Activated CD8-positive, alpha-beta memory T cell treated with anti-CD3 and anti-CD28 coated beads for 4 hours (primary cell): ENCODE measurements around the gene SLC9A3.
"Not testable (repeated sequence)": the region's sequence is repeated elsewhere in the genome, so short reads cannot be mapped to it uniquely, and the experiment has no call there.

Source experiments
- DNase-seq, 2 donors: peaks; one replicate each; pipeline ENCODE4 v3.0.0-alpha.2; 2020; ENCODE audit warnings: low read depth in 2 of 2

The SLC9A3 gene

GRCh38 chr5:490116-491106 is 33.8 kb downstream of the SLC9A3 start:
- no peak for DNase-seq

- no peak for DNase-seq
Measured at GRCh38 chr5:489689-490080, 34.6 kb downstream of the SLC9A3 start.

DNA sequence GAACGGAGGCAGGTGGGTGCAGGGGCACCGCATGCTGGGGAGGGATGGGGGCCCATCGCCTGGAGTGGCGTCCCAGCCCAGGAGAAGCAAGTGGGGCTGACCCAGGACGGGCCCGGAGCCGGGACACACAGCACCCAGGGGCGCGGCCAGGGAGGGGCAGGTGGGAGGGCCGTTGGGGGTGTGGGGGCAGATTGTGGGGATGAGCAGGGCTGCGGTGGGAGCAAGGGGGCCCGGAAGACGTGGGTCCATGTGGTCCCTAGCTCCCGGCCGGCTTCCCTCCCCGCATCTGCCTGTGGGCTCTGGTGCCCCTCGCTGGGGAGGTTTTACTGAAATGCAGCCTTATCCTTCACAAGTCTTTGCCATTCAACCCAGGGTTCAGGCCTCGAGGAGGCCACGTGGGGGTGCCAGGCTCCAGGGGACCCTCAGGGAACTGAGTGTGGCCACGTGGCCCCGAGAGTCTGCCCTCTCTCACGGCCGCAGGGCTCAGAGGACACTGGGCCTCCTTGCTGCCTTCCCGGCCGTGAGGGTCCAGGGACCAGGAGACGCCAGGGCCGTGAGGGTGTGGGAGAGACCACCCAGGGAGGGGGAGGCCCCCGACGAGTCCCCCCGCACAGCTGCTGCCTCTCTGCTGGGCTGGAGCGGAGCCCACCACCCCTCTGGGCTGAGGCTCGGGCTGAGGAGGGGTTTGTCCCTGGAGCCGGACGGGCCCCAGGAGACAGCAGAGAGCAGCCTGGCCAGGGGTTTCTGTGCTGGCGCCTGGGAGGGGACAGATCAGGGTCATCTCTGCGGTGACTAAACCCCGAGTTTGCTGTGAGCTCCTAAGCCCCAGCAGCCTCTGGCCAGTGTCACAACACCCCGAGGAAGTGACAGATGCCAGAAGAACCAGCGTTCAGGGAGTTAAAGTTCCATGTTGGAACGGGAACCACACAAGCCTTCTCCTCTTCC is 35.2 kb downstream of the SLC9A3 start:
- DNase-seq, result no peak

DNA sequence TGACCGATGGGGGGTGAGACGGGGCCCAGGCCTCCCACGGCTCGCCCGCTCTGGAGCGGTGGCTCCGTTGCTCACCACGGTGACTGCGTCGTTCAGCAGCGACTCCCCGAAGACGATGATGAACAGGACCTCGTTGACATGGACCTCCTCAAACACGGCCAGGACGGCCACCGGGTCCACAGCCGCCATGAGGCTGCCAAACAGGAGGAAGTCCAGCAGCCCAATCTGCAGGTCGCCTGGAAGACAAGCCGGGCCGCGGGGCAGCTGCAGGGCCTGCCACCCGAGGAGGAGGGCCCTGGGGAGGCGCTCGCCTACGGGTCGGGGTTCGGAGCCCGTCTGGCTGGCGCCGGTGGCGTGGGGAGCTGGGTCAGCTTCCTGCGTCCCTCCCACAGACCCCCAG is 36.0 kb downstream of the SLC9A3 start:
- DNase-seq, result no peak

- DNase-seq, result not testable (repeated sequence)
Measured at GRCh38 chr5:486597-486996, 37.7 kb downstream of the SLC9A3 start.

DNA sequence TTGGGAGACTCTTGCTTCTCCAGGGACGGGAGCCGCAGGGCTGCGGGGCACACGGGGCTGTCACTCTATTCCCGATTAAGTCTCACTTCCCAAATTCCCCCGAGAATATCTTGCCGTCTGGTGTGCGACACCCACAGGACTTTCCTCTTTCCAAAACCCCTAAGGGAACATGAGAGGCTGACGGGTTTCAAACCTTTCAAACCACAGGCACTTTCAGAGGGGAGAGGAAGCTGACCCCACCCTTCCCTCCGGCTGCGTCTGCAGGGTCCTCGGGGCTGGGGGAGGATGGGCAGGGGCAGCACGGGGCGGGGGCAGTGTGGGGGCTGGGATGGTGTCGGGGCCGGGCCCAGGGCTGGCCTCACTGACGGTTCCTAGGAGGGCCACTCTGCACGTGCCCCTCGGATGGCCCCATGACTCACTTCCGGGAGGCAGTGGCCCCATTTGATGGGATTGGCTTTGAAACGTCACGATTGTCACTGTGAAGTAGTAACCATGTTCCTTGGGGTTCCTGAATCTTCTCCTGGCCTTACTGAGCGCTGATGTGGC is 38.2 kb downstream of the SLC9A3 start:
- DNase-seq, result no peak

DNA sequence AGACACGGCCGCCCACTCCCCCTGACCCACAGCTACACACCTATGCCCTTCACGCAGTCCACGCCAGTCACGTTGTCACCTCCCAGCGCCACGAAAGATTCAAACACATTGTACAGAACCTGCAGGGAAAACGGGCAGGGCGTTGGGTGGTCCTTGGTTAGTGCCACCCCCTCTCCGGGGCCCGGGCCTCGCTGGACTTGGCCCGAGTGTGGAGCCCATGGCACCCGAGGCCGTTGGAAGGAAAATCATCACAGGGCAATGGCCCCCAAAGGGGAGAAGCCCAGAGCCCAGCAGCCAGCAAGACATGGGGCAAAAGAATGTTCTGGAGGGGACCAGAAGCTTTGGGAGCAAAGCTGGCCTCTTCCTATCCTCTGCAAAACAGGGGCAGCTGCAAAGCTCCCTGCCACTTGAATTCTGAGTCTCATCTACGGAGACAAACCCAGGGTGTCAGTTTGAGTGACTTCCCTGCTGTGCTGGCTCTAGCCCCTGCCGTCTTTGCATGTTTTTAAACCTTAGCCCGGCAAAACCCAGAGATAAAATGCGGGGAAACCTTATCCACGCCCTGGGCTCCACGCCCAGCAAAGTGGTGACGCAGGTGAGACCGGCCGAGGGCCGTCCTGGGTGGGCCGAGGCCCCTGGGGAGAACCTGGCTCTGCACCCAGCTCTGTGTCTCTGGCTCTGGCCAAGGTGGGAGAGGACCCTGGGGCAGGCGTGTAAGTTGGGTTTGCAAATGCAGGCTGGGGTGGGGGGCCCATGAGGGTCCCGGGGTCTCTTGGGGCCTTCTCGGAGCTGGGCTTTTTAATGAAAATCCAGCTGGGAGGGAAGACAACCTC is 38.9 kb downstream of the SLC9A3 start:
- no peak for DNase-seq

- no peak for DNase-seq
Measured at GRCh38 chr5:484556-484955, 39.7 kb downstream of the SLC9A3 start.

GRCh38 chr5:483434-484140 is 40.7 kb downstream of the SLC9A3 start:
- no peak for DNase-seq

DNA sequence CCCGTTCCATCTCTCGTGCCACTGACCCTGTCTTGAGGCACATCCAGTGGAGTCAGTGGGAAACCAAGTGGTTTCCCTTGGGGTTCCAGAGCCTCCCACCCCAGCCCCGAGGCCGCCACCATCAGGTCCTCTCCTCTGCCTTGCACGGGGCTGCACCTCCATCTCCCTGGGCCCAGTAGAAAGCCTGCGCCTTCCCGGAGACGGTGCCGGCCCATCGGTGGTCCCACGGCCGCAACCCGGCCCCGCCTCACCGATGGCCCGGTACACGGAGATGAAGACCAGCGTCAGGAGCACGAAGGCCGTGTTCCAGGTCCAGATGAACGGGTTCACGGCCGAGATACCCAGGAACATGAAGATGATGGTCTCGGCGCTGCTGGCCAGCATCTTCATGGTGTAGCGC is 41.2 kb downstream of the SLC9A3 start:
- no peak for DNase-seq

DNA sequence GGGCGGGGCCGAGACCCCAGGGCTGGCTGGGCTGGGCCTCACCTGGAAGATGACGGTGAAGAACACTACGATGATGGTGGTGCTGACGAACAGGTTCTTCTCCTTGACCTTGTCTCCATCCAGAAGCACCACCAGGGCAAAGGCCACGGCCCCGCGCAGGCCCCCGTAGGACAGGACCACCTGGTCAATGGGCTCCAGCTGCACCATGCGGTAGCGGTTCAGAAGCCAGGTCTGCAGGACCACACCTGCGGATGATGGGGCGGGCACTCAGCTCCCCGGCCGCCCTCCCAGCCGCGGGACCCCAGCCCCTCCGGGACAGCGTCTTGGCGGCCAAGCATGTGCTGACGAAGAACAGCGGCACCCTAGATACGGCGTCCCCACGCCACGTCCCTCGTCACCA is 41.7 kb downstream of the SLC9A3 start:
- no peak for DNase-seq

DNA sequence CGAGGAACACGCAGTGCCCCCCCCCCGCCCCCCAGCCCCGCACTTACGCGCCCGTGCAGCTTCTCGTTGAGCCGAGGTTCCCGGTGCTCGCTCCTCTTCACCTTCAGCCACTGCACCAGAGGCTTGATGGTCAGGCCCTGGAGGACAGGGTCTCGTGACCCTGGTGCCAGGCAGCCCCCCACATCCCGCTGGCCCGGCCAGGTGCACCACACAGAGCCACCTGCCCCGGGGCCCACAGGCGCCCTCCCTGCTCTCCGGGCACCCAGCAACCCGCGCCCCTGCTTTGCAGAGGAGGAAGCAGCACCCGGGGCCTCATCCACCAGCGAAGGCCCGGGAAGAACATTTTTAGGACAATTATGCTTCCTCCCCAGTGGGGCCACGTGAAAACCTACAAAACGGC is 42.2 kb downstream of the SLC9A3 start:
- no peak for DNase-seq

DNA sequence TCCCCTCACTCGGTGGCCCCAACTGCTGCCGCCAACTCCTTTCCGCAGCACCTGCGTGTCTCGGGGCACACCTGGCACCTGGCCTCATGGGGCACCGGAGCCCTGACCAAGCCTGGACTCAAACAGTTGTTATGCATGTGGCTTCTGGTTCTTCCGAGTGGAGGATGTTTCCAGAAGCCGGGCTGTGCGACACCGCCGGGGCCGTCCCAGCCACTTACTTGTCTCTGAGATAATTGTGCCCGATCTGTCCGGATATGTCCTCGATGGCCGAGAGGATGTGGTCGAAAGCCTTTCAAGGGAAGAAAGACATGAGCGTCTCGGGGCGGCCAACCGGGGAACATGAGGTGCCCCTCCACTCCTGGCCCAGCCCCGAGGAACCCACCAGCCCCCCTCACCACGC is 42.9 kb downstream of the SLC9A3 start:
- no peak for DNase-seq

GRCh38 chr5:479566-480319 is 44.5 kb downstream of the SLC9A3 start:
- no peak for DNase-seq

DNA sequence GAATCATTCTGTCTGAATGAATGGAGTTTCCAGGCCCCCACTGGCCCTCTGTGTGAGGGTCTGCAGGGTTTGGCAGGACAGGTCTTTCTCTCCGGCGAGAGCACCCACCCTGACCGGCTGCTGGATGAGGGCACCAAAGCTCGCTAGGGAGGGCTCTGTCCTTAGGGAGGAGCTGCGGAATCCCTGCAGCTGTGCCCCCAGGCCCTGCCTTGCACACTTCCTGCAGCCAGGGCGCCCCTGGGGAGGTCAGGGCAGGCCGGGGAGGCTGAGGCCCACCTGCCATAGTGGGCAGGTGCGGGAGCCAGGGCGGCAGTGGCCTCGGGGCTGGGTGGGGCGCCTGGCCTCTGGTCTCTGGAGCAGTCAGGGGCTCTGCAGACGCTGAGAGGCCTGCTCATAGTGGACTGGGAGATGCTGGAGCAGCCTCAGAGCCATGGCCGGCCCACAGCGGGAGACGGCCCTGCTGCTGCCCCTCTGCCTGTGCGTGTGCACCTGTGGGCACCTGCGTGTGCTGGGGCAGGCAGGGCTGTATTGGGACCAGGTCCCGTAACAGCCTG is 45.2 kb downstream of the SLC9A3 start:
- DNase-seq, result no peak

DNA sequence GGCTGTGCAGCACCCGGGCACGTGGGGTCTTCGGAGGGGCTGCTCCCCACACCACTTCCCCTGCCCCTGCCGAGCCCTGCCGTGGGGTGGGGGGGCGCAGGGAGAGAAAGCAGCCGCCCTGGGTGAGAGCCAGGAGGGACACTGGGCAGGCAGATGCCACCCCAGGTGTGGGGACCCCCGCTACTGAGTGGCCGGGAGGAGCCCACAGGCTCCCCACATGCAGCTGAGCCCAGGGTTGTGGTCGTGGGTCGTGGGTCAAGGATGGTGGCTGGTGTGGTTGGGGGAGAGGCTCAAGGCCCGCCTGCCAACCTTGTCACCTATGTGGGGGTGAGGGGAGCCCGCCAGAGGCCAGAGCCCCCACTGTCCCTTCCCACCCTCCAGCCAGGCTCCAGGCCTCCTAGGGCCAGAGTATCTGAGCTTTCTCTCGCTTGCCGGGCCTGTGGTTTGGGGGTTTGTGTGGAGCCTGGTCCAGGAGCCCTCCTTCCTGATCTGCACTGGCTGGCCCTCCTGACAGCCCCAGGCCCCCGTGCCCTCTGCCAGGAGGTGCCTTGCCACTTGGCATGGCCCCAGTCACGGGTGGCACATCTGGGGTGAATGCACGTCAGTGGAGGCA is 45.8 kb downstream of the SLC9A3 start:
- DNase-seq, result no peak

DNA sequence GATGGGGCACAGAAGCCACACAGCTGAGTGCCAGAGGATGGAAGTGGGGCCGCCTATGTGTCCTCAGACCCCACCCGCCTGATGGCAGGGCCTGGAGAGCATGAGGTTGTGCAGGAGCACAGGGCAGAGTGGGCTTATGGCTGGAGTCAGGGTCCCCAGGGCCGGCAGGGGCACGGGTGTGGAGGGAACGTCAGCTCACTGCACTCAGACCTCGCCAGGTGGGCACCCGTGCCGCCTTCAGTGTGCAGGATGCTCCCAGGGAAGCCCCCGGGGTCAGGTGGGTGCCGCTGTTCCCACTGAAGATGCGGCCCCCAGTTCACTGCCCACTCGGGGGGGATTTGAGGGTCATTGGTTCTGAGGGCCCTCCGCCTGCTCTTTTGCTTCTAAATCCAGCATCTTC is 46.4 kb downstream of the SLC9A3 start:
- no peak for DNase-seq

- DNase-seq, result no peak
Measured at GRCh38 chr5:477247-477646, 47.0 kb downstream of the SLC9A3 start.

GRCh38 chr5:476814-477175 is 47.5 kb downstream of the SLC9A3 start:
- DNase-seq, result no peak
